ENCODE data around the gene PCSK2.

Gene PCSK2

GRCh38 chr20:17446171-17446570 is 219.3 kb downstream of the PCSK2 start:
- no peak for DNase-seq (ENCODE audit: low spot score)

- no peak for DNase-seq (ENCODE audit: low spot score)
Measured at GRCh38 chr20:17448071-17448470, 221.2 kb downstream of the PCSK2 start.

GRCh38 chr20:17449031-17449430 is 222.2 kb downstream of the PCSK2 start:
- no peak for DNase-seq (ENCODE audit: low spot score)

GRCh38 chr20:17452441-17452840 is 225.6 kb downstream of the PCSK2 start:
- no peak for DNase-seq (ENCODE audit: low spot score)

GRCh38 chr20:17453592-17453991 is 226.8 kb downstream of the PCSK2 start:
- DNase-seq (ENCODE audit: low spot score): no peak

- no peak for DNase-seq (ENCODE audit: low spot score)
Measured at GRCh38 chr20:17456279-17456678, 229.4 kb downstream of the PCSK2 start.

- no peak for DNase-seq (ENCODE audit: low spot score)
Measured at GRCh38 chr20:17457079-17457478, 230.2 kb downstream of the PCSK2 start.

- no peak for DNase-seq (ENCODE audit: low spot score)
Measured at GRCh38 chr20:17457588-17458190, 230.8 kb downstream of the PCSK2 start.

GRCh38 chr20:17460119-17460518 is 233.3 kb downstream of the PCSK2 start:
- DNase-seq (ENCODE audit: low spot score): no peak

GRCh38 chr20:17461941-17462340 is 235.1 kb downstream of the PCSK2 start:
- no peak for DNase-seq (ENCODE audit: low spot score)

- DNase-seq (ENCODE audit: low spot score): no peak
Measured at GRCh38 chr20:17463711-17464110, 236.9 kb downstream of the PCSK2 start.

GRCh38 chr20:17465236-17465635 is 238.4 kb downstream of the PCSK2 start:
- no peak for DNase-seq (ENCODE audit: low spot score)

- DNase-seq (ENCODE audit: low spot score): no peak
Measured at GRCh38 chr20:17466641-17467040, 239.8 kb downstream of the PCSK2 start.

GRCh38 chr20:17467120-17467655 is 240.3 kb downstream of the PCSK2 start:
- DNase-seq (ENCODE audit: low spot score): no peak

- no peak for DNase-seq (ENCODE audit: low spot score)
Measured at GRCh38 chr20:17468073-17468840, 241.4 kb downstream of the PCSK2 start.

GRCh38 chr20:17469246-17470030 is 242.6 kb downstream of the PCSK2 start:
- no peak for DNase-seq (ENCODE audit: low spot score)

- DNase-seq (ENCODE audit: low spot score): no peak
Measured at GRCh38 chr20:17470521-17470920, 243.7 kb downstream of the PCSK2 start.

GRCh38 chr20:17470973-17471372 is 244.1 kb downstream of the PCSK2 start:
- no peak for DNase-seq (ENCODE audit: low spot score)

GRCh38 chr20:17471606-17472187 is 244.9 kb downstream of the PCSK2 start:
- no peak for DNase-seq (ENCODE audit: low spot score)

- no peak for DNase-seq (ENCODE audit: low spot score)
Measured at GRCh38 chr20:17473659-17474058, 246.8 kb downstream of the PCSK2 start.

GRCh38 chr20:17479063-17479657 is 252.3 kb downstream of the PCSK2 start:
- no peak for DNase-seq (ENCODE audit: low spot score)

GRCh38 chr20:17480696-17481095 is 253.9 kb downstream of the PCSK2 start:
- DNase-seq (ENCODE audit: low spot score): no peak
